ENCODE measurements around the gene RPL12. TPM values are rescaled to one million over a fixed set of nuclear protein-coding genes. Genes with fewer than 3 reads are reported as not detected.

RPL12 gene
- total and polyA plus RNA-seq, 2 donors (not counting 1 experiment from before 2014, with no cell fraction given): 1,387 to 1,973 TPM

DNA sequence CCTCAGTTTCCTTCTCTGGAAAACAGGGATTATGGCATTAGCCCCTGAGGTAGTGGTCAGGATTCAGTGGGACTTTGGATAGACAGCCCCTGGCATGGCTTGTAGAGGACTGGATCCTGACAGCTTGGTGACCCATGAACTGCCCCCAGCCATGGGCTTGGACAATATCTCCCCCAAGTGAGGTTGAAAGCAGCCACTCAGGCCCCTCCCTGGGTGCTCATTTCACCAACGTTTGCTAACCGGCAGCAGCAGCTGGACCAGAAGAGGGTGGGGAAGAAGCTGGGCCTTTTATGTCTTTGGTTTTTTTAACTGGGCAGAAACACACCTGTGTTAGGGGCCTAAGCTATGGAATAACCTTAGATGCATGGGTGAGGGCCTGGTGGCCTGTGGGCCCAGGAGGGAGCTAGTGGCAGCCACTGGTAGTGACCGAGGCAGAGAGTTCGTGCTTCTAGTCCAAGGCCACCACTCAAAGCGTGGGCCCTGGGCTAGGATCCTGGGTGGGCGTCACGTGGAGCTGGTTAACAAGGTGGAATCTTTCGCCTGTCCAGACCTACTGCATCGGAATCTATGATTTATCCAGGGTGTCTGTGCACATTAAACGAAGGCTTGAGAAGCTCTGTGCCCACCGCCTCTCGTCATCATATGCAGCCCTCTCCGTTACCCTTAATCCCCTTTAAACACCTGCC, 52.3 kb downstream of the RPL12 start:
- no peaks in the 10 kb centered on the region for H3K9me3 ChIP-seq (ENCODE audit: control insufficient read depth, insufficient read depth, low read depth, low read length)
- TF ChIP-seq EZH2 (IDR thresholded peaks at IDR 0.05; ENCODE audit: low read length, missing control alignments) (no peak), CTCF (conservative IDR thresholded peaks at IDR 0.05 in 1 of 2, IDR thresholded peaks at IDR 0.05 in 1 of 2; ENCODE audit: low read depth in 1 of 2, low read length in 2 of 2) (no peak)
- peak overlapping the region; percentile 87 for H3K4me2 ChIP-seq (ENCODE audit: extremely low read depth, insufficient read depth, low read length)
- H4K20me1 ChIP-seq (ENCODE audit: control insufficient read depth, extremely low read depth, insufficient read depth, low read length): no peaks in the 10 kb centered on the region
- no peaks in the 10 kb centered on the region for H3K36me3 ChIP-seq (ENCODE audit: control insufficient read depth, insufficient read depth, low read length)
- no peak for DNase-seq (ENCODE audit: low read depth in 2 of 2)
- no peaks in the 10 kb centered on the region for H3K4me1 ChIP-seq (ENCODE audit: control insufficient read depth, extremely low read depth, insufficient read depth, low read length)
- peaks cover 1% of the 10 kb centered on the region for H3K79me2 ChIP-seq (ENCODE audit: control insufficient read depth, insufficient read depth, low read length)
- H3K27me3 ChIP-seq (ENCODE audit: control insufficient read depth, insufficient read depth, low read length): no peaks in the 10 kb centered on the region
- no peak overlapping the region for H3K4me3 ChIP-seq (replicated peaks in 1 of 4; ENCODE audit: control extremely low read depth in 1 of 4, insufficient read depth in 1 of 4, low read depth in 3 of 4, low read length in 4 of 4)
- no peak overlapping the region for H2AFZ ChIP-seq (ENCODE audit: low read length)
- H3K9ac ChIP-seq (ENCODE audit: insufficient read depth, low read length): no peak overlapping the region
- no peak overlapping the region for H3K27ac ChIP-seq (ENCODE audit: insufficient read depth, low read length)

- peak overlapping the region; percentile 65 for H3K9ac ChIP-seq (ENCODE audit: insufficient read depth, low read length)
- no peak for DNase-seq (ENCODE audit: low read depth in 2 of 2)
These were observed 52.9 kb downstream of the RPL12 start for GRCh38 chr9:127398275-127398647.

More at GRCh38 chr9:127398275-127398647, 52.9 kb downstream of the RPL12 start:
- H4K20me1 ChIP-seq (ENCODE audit: control insufficient read depth, extremely low read depth, insufficient read depth, low read length): no peaks in the 10 kb centered on the region
- H3K4me1 ChIP-seq (ENCODE audit: control insufficient read depth, extremely low read depth, insufficient read depth, low read length): no peaks in the 10 kb centered on the region
- peak overlapping the region; percentile 32 for H3K27ac ChIP-seq (ENCODE audit: insufficient read depth, low read length)
- H2AFZ ChIP-seq (ENCODE audit: low read length): peak overlapping the region; percentile 65
- peak overlapping the region; percentile 42 to 62 (median 58) for H3K4me3 ChIP-seq (replicated peaks in 1 of 4; ENCODE audit: control extremely low read depth in 1 of 4, insufficient read depth in 1 of 4, low read depth in 3 of 4, low read length in 4 of 4)
- no peaks in the 10 kb centered on the region for H3K27me3 ChIP-seq (ENCODE audit: control insufficient read depth, insufficient read depth, low read length)
- H3K9me3 ChIP-seq (ENCODE audit: control insufficient read depth, insufficient read depth, low read depth, low read length): no peaks in the 10 kb centered on the region
- TF ChIP-seq EZH2 (IDR thresholded peaks at IDR 0.05; ENCODE audit: low read length, missing control alignments) (no peak), CTCF (conservative IDR thresholded peaks at IDR 0.05 in 1 of 2, IDR thresholded peaks at IDR 0.05 in 1 of 2; ENCODE audit: low read depth in 1 of 2, low read length in 2 of 2) (no peak)
- no peaks in the 10 kb centered on the region for H3K36me3 ChIP-seq (ENCODE audit: control insufficient read depth, insufficient read depth, low read length)
- H3K79me2 ChIP-seq (ENCODE audit: control insufficient read depth, insufficient read depth, low read length): peaks cover 1% of the 10 kb centered on the region
- peak overlapping the region; percentile 87 for H3K4me2 ChIP-seq (ENCODE audit: extremely low read depth, insufficient read depth, low read length)

Other genes with a start within 250 kb of the RPL12 start
- gene GARNL3, start 186.6 kb downstream of the RPL12 start, total RNA-seq: 3.9 and 6.4 TPM in 2 replicates
- gene GARNL3, start 186.6 kb downstream of the RPL12 start, polyA plus RNA-seq: 0.78 and 1.5 TPM in 2 replicates
- gene SLC2A8, start 54.2 kb downstream of the RPL12 start, total RNA-seq: 7.2 and 11.4 TPM in 2 replicates
- gene SLC2A8, start 54.2 kb downstream of the RPL12 start, polyA plus RNA-seq: 4.6 and 6.3 TPM in 2 replicates
- gene ZNF79, start 27.0 kb downstream of the RPL12 start, total RNA-seq: 12.6 and 15.0 TPM in 2 replicates
- gene ZNF79, start 27.0 kb downstream of the RPL12 start, polyA plus RNA-seq: 4.9 and 5.3 TPM in 2 replicates
- gene LRSAM1, start 104 bp upstream of the RPL12 start, total RNA-seq: 10.0 and 18.0 TPM in 2 replicates
- gene LRSAM1, start 104 bp upstream of the RPL12 start, polyA plus RNA-seq: 6.8 and 8.6 TPM in 2 replicates
- gene STXBP1, start 160.9 kb upstream of the RPL12 start, total RNA-seq: 19.8 and 36.0 TPM in 2 replicates
- gene STXBP1, start 160.9 kb upstream of the RPL12 start, polyA plus RNA-seq: 25.6 and 34.6 TPM in 2 replicates